Large intestine (tissue), 3 donors: Measurements from ENCODE around the gene PACS2. TPM values are rescaled to one million over a fixed set of nuclear protein-coding genes. Genes with fewer than 3 reads are reported as not detected.

ENCODE experiments used
- DNase-seq, 2 donors: peaks; one replicate each; pipeline versions ENCODE4 v3.0.0 to v3.0.0-alpha.2; 2013
- H3K27ac ChIP-seq: one replicate; pipeline ENCODE4 v1.5.1; 2013; ENCODE audit warnings: low read length
- H3K27me3 ChIP-seq: 2 replicates; pipeline ENCODE4 v1.6.1; 2013; ENCODE audit warnings: low read length; ENCODE audit not compliant: control insufficient read depth, insufficient read depth
- H3K36me3 ChIP-seq: 2 replicates; pipeline ENCODE4 v1.6.1; 2013; ENCODE audit warnings: low read length; ENCODE audit not compliant: control insufficient read depth, insufficient read depth
- H3K4me1 ChIP-seq: one replicate; pipeline ENCODE4 v1.6.1; 2013; ENCODE audit warnings: low read length; ENCODE audit not compliant: control insufficient read depth, insufficient read depth
- H3K4me3 ChIP-seq: one replicate; pipeline ENCODE4 v1.5.1; 2013; ENCODE audit warnings: low read length
- H3K9me3 ChIP-seq: one replicate; pipeline ENCODE4 v1.6.1; 2013; ENCODE audit warnings: mild to moderate bottlenecking, low read depth, low read length, moderate library complexity; ENCODE audit not compliant: control insufficient read depth
- WGBS: methylation state at CpG from one replicate; pipeline ENCODE4 v1.1.5; 2013; ENCODE audit warnings: low lambda C conversion rate; ENCODE audit not compliant: insufficient coverage; 5-methylcytosine and 5-hydroxymethylcytosine counted together
- polyA plus RNA-seq: library from polyadenylated mRNA; unstranded; fragments of 120-200 nt; gene quantifications from one replicate; pipeline ENCODE4 v1.2.1, GENCODE V29; 2013

PACS2 gene
- polyA plus RNA-seq, 1 donor: 54.6 TPM

DNA sequence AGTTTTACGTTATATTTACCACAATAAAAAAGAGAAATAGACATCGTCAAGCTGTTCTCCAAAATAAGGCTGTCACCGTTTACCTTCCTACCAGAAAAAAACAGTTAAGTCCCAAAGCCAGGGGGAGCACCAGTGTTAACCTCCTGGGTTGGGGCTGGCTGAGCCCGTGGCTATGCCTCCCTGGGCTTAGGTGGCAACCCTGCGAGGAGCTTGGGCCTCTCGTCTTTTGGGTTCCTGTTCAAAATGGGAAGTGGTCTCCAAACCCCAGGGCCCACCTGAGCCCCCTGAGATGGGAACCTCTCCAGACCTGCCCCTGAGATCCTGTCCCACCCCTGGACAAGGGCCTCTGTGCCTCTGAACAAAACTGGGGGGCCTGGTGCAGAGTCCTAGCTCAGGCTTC lies 22.9 kb downstream of the PACS2 start:
- H3K4me3 ChIP-seq: no peak overlapping the region
- H3K27ac ChIP-seq: no peak overlapping the region
- H3K36me3 ChIP-seq: peaks cover 4% of the 10 kb centered on the region
- H3K9me3 ChIP-seq: no peaks in the 10 kb centered on the region
- 67% methylated on average over 1 of the region's 6 CpGs for WGBS
- H3K27me3 ChIP-seq: no peaks in the 10 kb centered on the region
- H3K4me1 ChIP-seq: no peaks in the 10 kb centered on the region
- no peak for DNase-seq

DNA sequence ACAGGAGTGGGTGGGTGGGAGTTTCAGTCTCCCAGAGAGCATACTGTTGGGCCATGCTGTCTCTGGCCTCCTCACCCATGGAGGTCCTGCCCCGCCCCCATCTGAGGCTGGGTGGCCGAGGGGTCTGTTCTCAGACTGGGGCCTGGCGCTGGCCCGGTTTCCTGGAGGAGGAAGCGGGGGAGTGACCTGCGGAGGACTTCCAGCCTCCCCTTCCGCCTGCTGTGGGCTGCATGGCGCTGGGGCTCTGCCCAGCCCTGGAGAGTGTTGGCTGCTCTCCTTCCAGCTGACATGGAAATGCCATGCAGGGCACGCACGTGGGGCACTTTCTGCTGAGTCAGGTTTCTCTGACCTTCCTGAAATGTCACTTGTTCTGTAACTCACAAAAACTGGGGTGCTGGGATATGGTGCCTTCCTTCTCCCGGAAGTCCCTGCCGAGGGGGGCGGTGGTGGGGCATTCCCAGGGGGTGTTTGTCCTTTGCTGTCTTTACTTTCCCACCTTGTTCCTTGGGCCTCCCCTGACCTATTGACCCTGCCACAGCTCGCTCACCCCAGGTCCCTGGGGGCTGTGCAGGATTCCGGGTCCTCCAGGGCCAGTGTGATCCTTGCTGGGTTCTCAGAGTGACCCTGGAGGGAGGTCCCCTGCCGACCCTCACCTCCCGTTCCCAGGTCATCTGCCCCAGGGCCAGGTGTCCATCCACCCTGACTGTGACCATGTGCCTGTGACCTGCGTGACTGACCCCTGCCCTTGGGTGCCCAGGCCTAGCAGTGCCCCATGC lies 23.6 kb downstream of the PACS2 start:
- no peak for DNase-seq
- H3K27me3 ChIP-seq: no peaks in the 10 kb centered on the region
- H3K4me1 ChIP-seq: no peaks in the 10 kb centered on the region
- no peaks in the 10 kb centered on the region for H3K9me3 ChIP-seq
- WGBS: no CpG with 5 or more reads among the region's 18 CpGs
- H3K36me3 ChIP-seq: peaks cover 4% of the 10 kb centered on the region
- H3K27ac ChIP-seq: no peak overlapping the region
- no peak overlapping the region for H3K4me3 ChIP-seq

DNA sequence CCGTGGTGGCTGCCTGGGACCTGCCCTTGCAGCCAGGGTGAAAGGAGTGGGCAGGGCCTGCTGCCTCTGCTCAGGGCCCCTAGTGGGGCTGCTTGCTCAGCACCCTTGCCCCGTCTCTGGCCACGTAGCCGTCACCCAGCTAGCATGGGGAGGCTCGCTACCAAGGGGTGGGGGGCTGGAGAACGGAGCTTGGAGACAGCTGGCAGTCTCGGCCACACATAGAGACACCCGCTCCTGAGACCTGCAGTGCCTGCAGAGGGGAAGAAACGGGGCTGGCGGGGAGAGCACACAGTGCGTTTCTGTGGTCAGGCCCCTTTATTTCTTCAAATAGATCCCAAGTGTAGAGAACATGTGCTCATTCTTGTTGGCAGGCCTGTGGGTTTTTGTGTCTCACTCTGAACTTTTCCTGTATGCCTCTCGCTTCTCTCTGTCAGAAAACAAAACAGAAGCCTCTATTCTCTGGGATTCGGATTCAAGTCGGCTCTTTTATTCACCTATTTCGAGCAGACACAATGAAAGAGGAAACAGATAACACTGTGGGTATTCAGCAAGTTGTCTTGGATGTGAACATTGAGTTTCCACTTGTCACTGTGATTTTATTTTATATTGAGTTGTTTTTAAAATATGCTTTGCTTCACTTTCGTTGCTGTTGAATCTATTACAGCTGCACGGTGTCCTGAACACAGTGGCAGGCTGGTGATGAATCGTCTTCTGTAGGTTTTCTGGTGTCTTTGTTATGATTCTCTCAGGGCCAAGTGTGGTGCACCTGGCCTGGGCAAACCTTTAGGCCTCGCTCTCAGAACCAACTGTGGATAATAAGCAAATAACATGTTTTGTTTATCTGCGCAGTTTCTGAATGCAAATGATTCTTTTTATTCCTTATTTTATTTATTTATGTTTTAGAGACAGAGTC lies 26.5 kb downstream of the PACS2 start:
- Histone ChIP-seq H3K9me3 (peaks cover 4% of the 10 kb centered on the region), H3K36me3 (peaks cover 4% of the 10 kb centered on the region), H3K27ac (no peak overlapping the region), H3K4me1 (no peaks in the 10 kb centered on the region), H3K4me3 (no peak overlapping the region), H3K27me3 (no peaks in the 10 kb centered on the region)
- no peak for DNase-seq
- WGBS: 90% methylated on average over 3 of the region's 20 CpGs

DNA sequence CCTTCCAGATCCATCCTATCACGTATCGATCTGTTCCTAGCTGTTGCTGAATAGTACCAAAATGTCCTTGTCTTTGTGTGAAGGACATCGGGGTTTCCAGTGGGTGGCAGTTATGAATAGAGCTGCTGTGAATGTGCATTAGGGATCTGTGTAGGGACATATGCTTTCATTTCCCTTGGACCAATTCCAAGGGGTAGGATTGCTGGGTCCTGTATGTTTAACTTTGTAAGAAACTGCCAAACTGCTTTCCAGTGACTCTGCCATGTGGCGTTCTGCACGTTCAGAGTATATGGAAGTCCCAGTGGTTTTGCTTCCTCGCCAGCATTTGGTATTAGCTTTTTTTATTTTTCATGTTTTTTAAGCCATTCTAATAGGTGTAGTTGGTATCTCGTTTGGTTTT lies 28.6 kb downstream of the PACS2 start:
- DNase-seq: no peak
- no peak overlapping the region for H3K27ac ChIP-seq
- no peaks in the 10 kb centered on the region for H3K4me1 ChIP-seq
- H3K4me3 ChIP-seq: no peak overlapping the region
- 91% methylated on average over 4 of the region's 7 CpGs for WGBS
- H3K36me3 ChIP-seq: no peaks in the 10 kb centered on the region
- peaks cover 4% of the 10 kb centered on the region for H3K9me3 ChIP-seq
- H3K27me3 ChIP-seq: no peaks in the 10 kb centered on the region

DNA sequence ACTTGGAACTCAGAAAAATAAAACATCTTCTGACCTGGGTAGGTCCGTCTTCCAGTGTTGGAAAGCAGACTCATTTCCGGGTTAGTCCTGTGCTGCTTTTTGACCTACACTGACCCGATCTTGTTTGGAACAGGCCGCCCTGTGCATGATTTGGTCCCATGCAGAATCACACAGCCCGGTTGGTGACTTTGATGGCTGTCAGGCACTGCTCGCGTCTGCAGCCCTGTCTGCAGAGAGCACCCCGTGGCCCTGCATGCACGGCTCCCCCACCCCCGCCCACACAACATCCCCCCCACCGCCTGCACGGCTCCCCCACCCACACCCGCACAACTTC lies 31.6 kb downstream of the PACS2 start:
- DNase-seq: no peak
- no CpG with 5 or more reads among the region's 13 CpGs for WGBS
- no peaks in the 10 kb centered on the region for H3K4me1 ChIP-seq
- H3K9me3 ChIP-seq: peaks cover 4% of the 10 kb centered on the region
- no peak overlapping the region for H3K4me3 ChIP-seq
- no peak overlapping the region for H3K27ac ChIP-seq
- peaks cover 11% of the 10 kb centered on the region for H3K36me3 ChIP-seq
- no peaks in the 10 kb centered on the region for H3K27me3 ChIP-seq

DNA sequence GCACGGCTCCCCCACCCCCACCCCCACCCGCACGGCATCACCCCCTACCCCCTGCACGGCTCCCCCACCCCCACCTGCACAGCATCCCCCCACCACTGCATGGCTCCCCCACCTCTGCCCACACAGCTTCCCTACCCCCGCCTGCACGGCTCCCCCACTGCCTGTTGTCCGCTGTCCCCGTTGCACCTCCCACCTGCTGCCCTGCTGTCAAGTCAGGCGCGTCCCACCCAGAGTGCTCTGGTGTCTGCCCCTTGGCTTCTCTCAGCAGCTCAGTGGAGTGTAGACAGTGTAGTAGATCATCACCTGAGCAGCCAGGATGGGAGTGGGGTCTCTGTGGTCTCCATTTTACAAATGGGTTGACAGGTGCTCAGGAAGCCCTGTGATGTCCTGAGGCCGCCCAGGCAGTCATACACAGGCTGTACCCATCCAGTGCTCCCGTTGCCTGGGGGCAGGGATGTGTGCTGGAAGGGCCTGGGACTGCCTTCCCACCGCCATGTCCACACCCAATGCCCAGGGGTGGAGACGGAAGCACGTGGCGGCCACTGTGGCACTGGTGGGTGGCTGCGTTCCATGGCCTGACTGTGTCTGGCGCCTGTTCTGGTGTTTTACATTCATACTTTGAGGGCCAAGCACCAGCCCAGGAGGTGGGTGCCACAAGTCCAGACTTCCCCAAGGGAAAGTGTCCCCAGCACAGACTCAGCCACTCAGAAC lies 32.5 kb downstream of the PACS2 start:
- WGBS: no CpG with 5 or more reads among the region's 18 CpGs
- no peaks in the 10 kb centered on the region for H3K4me1 ChIP-seq
- H3K27ac ChIP-seq: no peak overlapping the region
- no peak overlapping the region for H3K4me3 ChIP-seq
- H3K36me3 ChIP-seq: peaks cover 11% of the 10 kb centered on the region
- H3K27me3 ChIP-seq: no peaks in the 10 kb centered on the region
- peaks cover 4% of the 10 kb centered on the region for H3K9me3 ChIP-seq
- no peak for DNase-seq

DNA sequence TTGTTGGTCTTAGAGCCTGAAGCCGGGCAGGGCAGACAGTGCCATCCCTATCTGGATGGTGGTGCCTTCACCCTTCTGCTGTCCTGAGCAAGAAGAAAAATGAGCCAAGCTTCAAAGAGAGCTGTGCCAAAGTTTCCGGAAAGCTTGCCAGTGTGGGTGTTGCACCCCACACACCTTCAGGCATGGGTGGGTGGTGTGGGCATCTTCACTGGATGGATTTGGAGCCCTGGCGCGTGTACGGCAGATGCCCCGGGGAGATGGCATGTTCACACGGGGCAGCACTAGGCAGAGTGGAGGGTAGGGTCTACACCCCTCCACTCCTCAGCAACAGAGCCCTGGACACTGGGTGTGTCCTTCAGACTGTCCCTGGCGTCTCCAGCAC lies 33.0 kb downstream of the PACS2 start:
- Histone ChIP-seq H3K36me3 (peaks cover 11% of the 10 kb centered on the region), H3K4me3 (no peak overlapping the region), H3K27ac (no peak overlapping the region), H3K9me3 (peaks cover 4% of the 10 kb centered on the region), H3K27me3 (no peaks in the 10 kb centered on the region), H3K4me1 (no peaks in the 10 kb centered on the region)
- WGBS: no CpG with 5 or more reads among the region's 8 CpGs
- no peak for DNase-seq

DNA sequence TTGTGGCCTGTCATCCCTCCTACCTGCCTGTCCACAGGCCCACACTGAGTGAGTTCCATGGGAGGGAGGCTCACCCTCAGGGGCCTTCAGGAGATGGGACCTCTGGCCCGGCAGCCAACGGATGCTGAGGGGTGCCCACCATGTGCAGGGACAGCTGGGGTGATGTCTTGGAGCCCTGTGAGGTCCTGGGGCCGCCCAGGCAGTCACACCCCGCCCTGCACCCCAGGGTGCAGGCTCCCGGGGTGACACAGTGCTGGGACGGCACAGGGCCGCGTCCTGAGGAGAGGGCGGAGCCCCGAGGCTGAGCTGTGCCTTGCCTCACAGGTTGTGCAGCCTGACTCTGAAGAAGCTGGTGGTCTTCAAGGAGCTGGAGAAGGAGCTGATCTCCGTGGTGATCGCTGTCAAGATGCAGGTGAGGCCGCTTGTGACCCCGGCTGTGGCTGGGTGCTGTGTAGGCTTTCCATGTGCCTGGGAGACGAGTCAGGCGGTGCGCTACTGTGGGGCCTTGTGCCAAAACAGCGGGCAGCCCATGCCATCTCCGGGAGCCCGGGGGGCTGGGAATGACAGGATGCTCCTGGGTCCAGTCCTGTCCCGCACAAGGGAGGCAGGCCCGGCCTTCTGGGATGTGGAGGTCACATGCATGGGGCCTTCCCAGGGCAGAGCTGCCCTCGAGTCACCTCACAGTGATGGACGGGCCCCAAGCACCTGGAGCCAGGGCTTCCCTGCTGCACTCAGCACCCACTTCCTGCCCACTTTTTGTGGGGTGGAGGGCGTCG lies 33.8 kb downstream of the PACS2 start:
- WGBS: no CpG with 5 or more reads among the region's 26 CpGs
- Histone ChIP-seq H3K4me3 (no peak overlapping the region), H3K4me1 (no peaks in the 10 kb centered on the region), H3K27me3 (no peaks in the 10 kb centered on the region), H3K9me3 (peaks cover 4% of the 10 kb centered on the region), H3K27ac (no peak overlapping the region), H3K36me3 (peaks cover 14% of the 10 kb centered on the region)
- no peak for DNase-seq

DNA sequence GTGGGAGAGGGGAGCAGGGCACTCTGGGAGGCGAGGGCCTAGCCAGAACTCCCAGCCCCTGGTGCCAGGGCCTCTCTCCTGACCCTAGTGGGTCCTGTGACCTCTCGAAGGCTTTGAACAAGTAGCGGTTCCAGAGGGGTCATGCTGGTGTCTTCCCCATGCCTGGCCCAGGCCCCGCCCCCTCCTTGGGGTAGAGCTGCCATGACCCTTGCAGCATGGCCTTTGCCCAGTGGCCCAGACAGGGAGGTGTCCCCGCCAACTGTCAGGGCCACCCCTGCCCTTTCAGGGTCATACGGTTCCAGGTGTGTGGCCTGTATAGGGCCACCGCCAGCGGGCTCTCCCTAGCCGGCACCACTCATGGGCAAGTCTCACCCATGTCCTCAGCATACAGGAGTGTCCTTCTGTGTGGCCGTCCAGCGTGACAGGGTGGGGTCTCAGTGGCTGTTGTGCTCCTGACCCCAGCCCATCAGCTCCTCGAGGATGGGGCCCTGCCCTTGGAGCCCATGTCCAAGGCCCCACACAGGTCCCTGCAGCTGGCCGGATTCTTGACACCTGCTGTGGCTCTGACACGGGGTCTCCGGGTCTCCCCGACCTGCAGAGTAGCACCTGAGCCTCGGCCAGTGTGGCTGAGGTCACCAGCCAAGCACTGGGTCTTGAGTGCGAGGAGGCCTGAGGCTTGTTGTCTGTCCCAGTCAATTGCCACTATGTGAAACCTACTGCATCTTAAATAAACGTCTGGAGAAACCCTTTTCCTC lies 34.6 kb downstream of the PACS2 start:
- H3K4me1 ChIP-seq: no peaks in the 10 kb centered on the region
- H3K9me3 ChIP-seq: peaks cover 4% of the 10 kb centered on the region
- H3K27ac ChIP-seq: no peak overlapping the region
- H3K4me3 ChIP-seq: no peak overlapping the region
- H3K36me3 ChIP-seq: peaks cover 14% of the 10 kb centered on the region
- WGBS: no CpG with 5 or more reads among the region's 19 CpGs
- H3K27me3 ChIP-seq: no peaks in the 10 kb centered on the region
- no peak for DNase-seq
